Heart left ventricle (tissue), 13 donors: ENCODE measurements around the gene NUFIP2.

Experiments used
- POLR2A ChIP-seq, 2 donors: fragments of 450-650 bp; IDR thresholded peaks; one replicate each; pipeline ENCODE4 v1.6.1; 2017; ENCODE audit warnings: antibody characterized with exemption in 2 of 2, mild to moderate bottlenecking in 2 of 2, moderate library complexity in 2 of 2
- TF ChIP-seq, protein P1 (sequence below), 12 donors: fragments of 200-600 bp; sonication (generic) in 4 of 12; IDR thresholded peaks; one replicate each; pipeline versions ENCODE4 v1.5.0 to v1.8.0; 2018 to 2022; ENCODE audit warnings: antibody characterized with exemption in 12 of 12, mild to moderate bottlenecking in 5 of 12
- donor health status: ischemic (EF 13 %, LVEDD 7.1; RV severe dilation, severe dysfunction).
- donor health status: DM: no; HTN: yes; CAD: no.
- donor health status: DM: no; HTN: no; CAD: no.
- donor health status: ischemic (EF 25% LVEDD 6.9; RV normal size, moderate dysfunction).
- donor health status: ischemic (EF 25% LVEDD 5.7; RV mildly dilated, moderate dysfunction).
- donor health status: ischemic (EF 35%, LVEDD 5.7; RV mildly dilated, moderate dysfunction).
- donor health status: nonischemic (EF 11% LVEDD 7.7; RV severe dilation, severe dysfunction).
- donor health status: DM: yes; HTN: yes; CAD: no.
- donor health status: PGD.
- donor health status: ischemic (EF 29% LVEDD 5.4; RV normal size, mild dysfunction).
- donor health status: nonischemic (EF 23%, LVEDD 6.1; RV moderate dilation, normal function).

DNA sequence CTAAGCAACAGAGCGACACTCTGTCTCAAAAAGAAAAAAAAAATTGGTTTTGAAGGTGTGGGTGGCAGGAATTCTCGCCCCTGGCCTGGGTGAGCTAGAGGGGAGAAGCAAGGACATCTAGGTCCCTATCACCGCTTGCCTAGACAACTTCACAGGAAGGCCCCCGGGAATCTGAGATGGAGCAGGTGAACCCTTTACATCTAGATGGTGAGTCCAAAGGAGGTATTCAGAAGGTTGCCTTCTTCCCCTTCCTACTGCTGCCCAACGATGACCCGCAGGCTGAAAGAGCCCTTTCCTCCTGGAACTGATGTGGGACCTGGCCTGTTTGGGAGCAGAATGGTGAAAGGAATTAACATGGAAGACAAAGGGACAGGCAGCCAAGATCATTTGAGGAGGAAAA is 48.5 kb downstream of the NUFIP2 start:
- TF ChIP-seq, protein P1, sequence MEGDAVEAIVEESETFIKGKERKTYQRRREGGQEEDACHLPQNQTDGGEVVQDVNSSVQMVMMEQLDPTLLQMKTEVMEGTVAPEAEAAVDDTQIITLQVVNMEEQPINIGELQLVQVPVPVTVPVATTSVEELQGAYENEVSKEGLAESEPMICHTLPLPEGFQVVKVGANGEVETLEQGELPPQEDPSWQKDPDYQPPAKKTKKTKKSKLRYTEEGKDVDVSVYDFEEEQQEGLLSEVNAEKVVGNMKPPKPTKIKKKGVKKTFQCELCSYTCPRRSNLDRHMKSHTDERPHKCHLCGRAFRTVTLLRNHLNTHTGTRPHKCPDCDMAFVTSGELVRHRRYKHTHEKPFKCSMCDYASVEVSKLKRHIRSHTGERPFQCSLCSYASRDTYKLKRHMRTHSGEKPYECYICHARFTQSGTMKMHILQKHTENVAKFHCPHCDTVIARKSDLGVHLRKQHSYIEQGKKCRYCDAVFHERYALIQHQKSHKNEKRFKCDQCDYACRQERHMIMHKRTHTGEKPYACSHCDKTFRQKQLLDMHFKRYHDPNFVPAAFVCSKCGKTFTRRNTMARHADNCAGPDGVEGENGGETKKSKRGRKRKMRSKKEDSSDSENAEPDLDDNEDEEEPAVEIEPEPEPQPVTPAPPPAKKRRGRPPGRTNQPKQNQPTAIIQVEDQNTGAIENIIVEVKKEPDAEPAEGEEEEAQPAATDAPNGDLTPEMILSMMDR (IDR thresholded peaks at IDR 0.05) = no peak
- no peak for TF ChIP-seq POLR2A (IDR thresholded peaks at IDR 0.05)
